ENCODE results near the gene PCED1B.

DNA sequence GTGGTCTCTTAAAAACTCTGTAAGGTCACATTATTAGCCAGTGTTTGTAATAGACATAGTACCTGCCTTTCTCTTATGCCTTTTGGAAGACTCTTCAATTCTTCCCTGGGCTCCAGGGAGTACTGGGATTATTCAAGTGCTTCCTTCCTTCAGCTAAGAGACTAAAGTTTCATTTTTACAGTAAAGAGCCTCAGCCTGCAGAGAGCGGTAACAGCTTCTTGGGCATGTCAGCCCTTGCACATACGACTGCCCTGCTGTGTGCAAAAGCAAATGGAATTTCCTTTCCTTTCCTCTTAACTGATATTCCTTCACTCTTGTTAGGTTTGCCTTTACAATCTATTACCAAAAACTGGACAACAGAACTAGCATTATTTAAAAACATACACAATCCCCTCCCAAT lies 33.3 kb downstream of the PCED1B start:
- TF ChIP-seq POLR2AphosphoS5 (IDR thresholded peaks at IDR 0.05) (no peak), POLR2A (IDR thresholded peaks at IDR 0.05) (no peak)
- TF ChIP-seq, protein P1, sequence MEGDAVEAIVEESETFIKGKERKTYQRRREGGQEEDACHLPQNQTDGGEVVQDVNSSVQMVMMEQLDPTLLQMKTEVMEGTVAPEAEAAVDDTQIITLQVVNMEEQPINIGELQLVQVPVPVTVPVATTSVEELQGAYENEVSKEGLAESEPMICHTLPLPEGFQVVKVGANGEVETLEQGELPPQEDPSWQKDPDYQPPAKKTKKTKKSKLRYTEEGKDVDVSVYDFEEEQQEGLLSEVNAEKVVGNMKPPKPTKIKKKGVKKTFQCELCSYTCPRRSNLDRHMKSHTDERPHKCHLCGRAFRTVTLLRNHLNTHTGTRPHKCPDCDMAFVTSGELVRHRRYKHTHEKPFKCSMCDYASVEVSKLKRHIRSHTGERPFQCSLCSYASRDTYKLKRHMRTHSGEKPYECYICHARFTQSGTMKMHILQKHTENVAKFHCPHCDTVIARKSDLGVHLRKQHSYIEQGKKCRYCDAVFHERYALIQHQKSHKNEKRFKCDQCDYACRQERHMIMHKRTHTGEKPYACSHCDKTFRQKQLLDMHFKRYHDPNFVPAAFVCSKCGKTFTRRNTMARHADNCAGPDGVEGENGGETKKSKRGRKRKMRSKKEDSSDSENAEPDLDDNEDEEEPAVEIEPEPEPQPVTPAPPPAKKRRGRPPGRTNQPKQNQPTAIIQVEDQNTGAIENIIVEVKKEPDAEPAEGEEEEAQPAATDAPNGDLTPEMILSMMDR (IDR thresholded peaks at IDR 0.05), result no peak
